K562 (cell line): ENCODE measurements around the gene ERP44. TPM values are rescaled to one million over a fixed set of nuclear protein-coding genes. Genes with fewer than 3 reads are reported as not detected.
"Not testable (repeated sequence)": the region's sequence is repeated elsewhere in the genome, so short reads cannot be mapped to it uniquely, and the experiment has no call there.

Source experiments
- ATAC-seq: fragments of 200-7000 bp; cut with Tn5 transposase; 3 replicates; pipeline ENCODE4 v1.9.1; 2020; ENCODE audit warnings: moderate library complexity
- BruUV-seq: library from RNA; stranded (reverse); fragments of 400-500 nt; replicated peaks from 2 replicates; lab custom pipeline; 2021; lab: Mats Ljungman, UMichigan
- CTCF ChIA-PET: fragments of 300-600 bp; formaldehyde crosslinking; extraction: SDS; loops from one replicate; lab custom pipeline; 2021; ENCODE audit warnings: low intra/inter-chr PET ratio; lab: Yijun Ruan, JAX
- POLR2A ChIA-PET: fragments of 300-600, 350-650 bp; sonication (Branson Sonifier 250); formaldehyde crosslinking; extraction: SDS; loops from one replicate; lab custom pipeline; 2021; ENCODE audit warnings: antibody characterized with exemption, inconsistent platforms; lab: Yijun Ruan, JAX
- DNase-seq, 4 experiments: peaks; one replicate each; pipeline versions ENCODE4 v3.0.0 to v3.0.0-alpha.2; 2011 to 2018; ENCODE audit warnings: low spot score in 3 of 4, mixed read lengths in 3 of 4; ENCODE audit errors: extremely low read depth in 1 of 4
- FAIRE-seq: peaks from 2 replicates; lab custom pipeline; 2011; peaks lifted over from hg19 to GRCh38; lab: Jason Lieb, UNC
- H2AFZ ChIP-seq: 2 replicates; pipeline ENCODE4 v1.6.0; 2011; ENCODE audit warnings: low read depth, low read length, control low read depth, inconsistent platforms
- H3K27ac ChIP-seq: fragments of 200-600 bp; 3 replicates; pipeline ENCODE4 v1.8.0; 2011; ENCODE audit warnings: low read depth, mild to moderate bottlenecking, control low read depth, inconsistent platforms, low read length, moderate library complexity, mixed read lengths; ENCODE audit errors: extremely low read depth
- H3K27me3 ChIP-seq, 2 experiments: fragments of 300-600 bp in 1 of 2; 2 replicates in 1 of 2; 3 replicates in 1 of 2; pipeline versions ENCODE4 v1.6.0 to v1.8.0; 2011; ENCODE audit warnings: inconsistent platforms in 2 of 2, low read length in 2 of 2, mild to moderate bottlenecking in 1 of 2, mixed read lengths in 1 of 2, moderate library complexity in 1 of 2; ENCODE audit not compliant: control insufficient read depth in 2 of 2, insufficient read depth in 2 of 2
- H3K36me3 ChIP-seq: fragments of 300-600 bp; 3 replicates; pipeline ENCODE4 v1.8.0; 2011; ENCODE audit warnings: mild to moderate bottlenecking, low read length, inconsistent platforms; ENCODE audit not compliant: control insufficient read depth, insufficient read depth
- H3K4me1 ChIP-seq, 2 experiments: fragments of 200-600 bp in 1 of 2; replicated peaks in 1 of 2; 2 replicates in 1 of 2; 3 replicates in 1 of 2; pipeline versions ENCODE4 v1.5.1 to v1.8.0; 2011; ENCODE audit warnings: inconsistent platforms in 2 of 2, low read length in 2 of 2, mild to moderate bottlenecking in 1 of 2, mixed read lengths in 1 of 2, moderate library complexity in 1 of 2; ENCODE audit not compliant: control insufficient read depth in 2 of 2, insufficient read depth in 2 of 2
- H3K4me2 ChIP-seq: 2 replicates; pipeline ENCODE4 v1.6.1; 2011; ENCODE audit warnings: low read length, control low read depth, inconsistent platforms, mixed read lengths; ENCODE audit not compliant: insufficient read depth
- H3K4me3 ChIP-seq: fragments of 200-600 bp; sonication (generic), shearing (Covaris generic); 2 replicates; pipeline ENCODE4 v1.5.1; 2016; ENCODE audit warnings: control low read depth, inconsistent platforms
- H3K79me2 ChIP-seq: fragments of 200-600 bp; 3 replicates; pipeline ENCODE4 v1.8.0; 2011; ENCODE audit warnings: low read length, inconsistent platforms; ENCODE audit not compliant: control insufficient read depth, insufficient read depth
- H3K9ac ChIP-seq, 2 experiments: 2 replicates each; pipeline versions ENCODE4 v1.6.0 to v1.6.1; 2011; ENCODE audit warnings: low read depth in 2 of 2, low read length in 2 of 2, control low read depth in 1 of 2, inconsistent platforms in 1 of 2, mild to moderate bottlenecking in 1 of 2, mixed read lengths in 1 of 2; ENCODE audit not compliant: insufficient read depth in 1 of 2
- H3K9me1 ChIP-seq: one replicate; pipeline ENCODE4 v1.6.0; 2011; ENCODE audit warnings: inconsistent platforms, mild to moderate bottlenecking, low read length, moderate library complexity; ENCODE audit not compliant: control insufficient read depth, insufficient read depth
- H3K9me3 ChIP-seq: replicated peaks from 2 replicates; pipeline ENCODE4 v1.5.1; 2011; ENCODE audit warnings: low read depth, low read length, inconsistent platforms; ENCODE audit not compliant: control insufficient read depth, insufficient read depth
- H4K20me1 ChIP-seq: replicated peaks from 2 replicates; pipeline ENCODE4 v1.6.1; 2011; ENCODE audit warnings: low read length, inconsistent platforms, mixed read lengths; ENCODE audit not compliant: control insufficient read depth, insufficient read depth
- CBFA2T2 ChIP-seq: fragments of 450-650 bp; conservative IDR thresholded peaks from 2 replicates; pipeline ENCODE4 v1.6.1; 2017; ENCODE audit warnings: mild to moderate bottlenecking
- CXXC5 ChIP-seq: fragments of 250-450 bp; sonication (Bioruptor Pico); IDR thresholded peaks from 2 replicates; pipeline ENCODE4 v1.8.0; 2022; ENCODE audit warnings: inconsistent platforms, mild to moderate bottlenecking, moderate library complexity
- FOSL1 ChIP-seq: fragments of 200-800 bp; sonication (Bioruptor generic); conservative IDR thresholded peaks from 2 replicates; pipeline ENCODE4 v1.6.1; 2016; ENCODE audit warnings: missing genetic modification characterization, missing compliant biosample characterization
- L3MBTL2 ChIP-seq: fragments of 450-650 bp; IDR thresholded peaks from 2 replicates; pipeline ENCODE4 v1.6.1; 2016; ENCODE audit warnings: mild to moderate bottlenecking, moderate library complexity
- MTA1 ChIP-seq: fragments of 450-650 bp; IDR thresholded peaks from 2 replicates; pipeline ENCODE4 v1.6.1; 2017; ENCODE audit warnings: borderline replicate concordance
- NCOR1 ChIP-seq: fragments of 450-650 bp; IDR thresholded peaks from 2 replicates; pipeline ENCODE4 v1.6.1; 2016; ENCODE audit warnings: mild to moderate bottlenecking, moderate library complexity
- PHB2 ChIP-seq: fragments of 450-650 bp; IDR thresholded peaks from 2 replicates; pipeline ENCODE4 v1.6.1; 2017; ENCODE audit warnings: low read depth
- SMAD4 ChIP-seq: fragments of 250-450 bp; sonication (Bioruptor Pico); conservative IDR thresholded peaks from 2 replicates; pipeline ENCODE4 v1.8.0; 2021; ENCODE audit warnings: inconsistent platforms, mild to moderate bottlenecking, moderate library complexity
- STAT5A ChIP-seq: IDR thresholded peaks from 2 replicates; pipeline ENCODE4 v1.6.1; 2012; ENCODE audit warnings: low read length, inconsistent platforms, borderline replicate concordance
- TRIM24 ChIP-seq, 2 experiments: fragments of 450-650 bp; IDR thresholded peaks; 2 replicates each; pipeline ENCODE4 v1.6.1; 2016
- ZNF766 ChIP-seq: fragments of 200-800 bp; sonication (Bioruptor generic); conservative IDR thresholded peaks from 2 replicates; pipeline ENCODE4 v1.6.1; 2016; ENCODE audit warnings: missing genetic modification characterization, missing compliant biosample characterization
- WGBS: fragments of 100-300 bp; shearing (Covaris generic); methylation state at CpG from one replicate; pipeline ENCODE4 v1.1.6; 2016; ENCODE audit warnings: low coverage, mixed read lengths; ENCODE audit not compliant: insufficient coverage; ENCODE audit errors: missing lambda C conversion rate; 5-methylcytosine and 5-hydroxymethylcytosine counted together
- in situ Hi-C: fragments of 300-500 bp; cut with MboI; formaldehyde crosslinking; loops from 4 replicates; pipeline ENCODE4 v1.15.0; 2018; ENCODE audit warnings: inconsistent platforms, mixed read lengths
- intact Hi-C: fragments of 100-400 bp; cut with micrococcal nuclease; formaldehyde crosslinking; loops from 2 replicates; pipeline ENCODE4 v1.14.2; 2022
- polyA plus RNA-seq, 8 experiments: library from polyadenylated mRNA; depleted of rRNA in 4 of 8; stranded (reverse) in 5 of 8; unstranded in 3 of 8; fragments of >200 nt; fragmentation: Nextera tagmentation in 2 of 8; fragmentation: Illumina TruSeq in 1 of 8; extraction: Ambion mirVana in 2 of 8; extraction: Trizol in 1 of 8; gene quantifications; 2 replicates each; pipeline versions ENCODE4 v1.2.1 to v1.2.3, GENCODE V29; 2011 to 2014; ENCODE audit warnings: inconsistent platforms in 1 of 8, missing spikeins in 1 of 8
- total RNA-seq, 7 experiments: library from RNA; depleted of rRNA in 6 of 7; stranded (reverse); fragments of >200 nt in 6 of 7; fragmentation: Illumina TruSeq in 2 of 7; extraction: Trizol in 2 of 7; gene quantifications; 2 replicates each; pipeline versions ENCODE4 v1.2.1 to v1.2.3, GENCODE V29; 2011 to 2021; ENCODE audit warnings: low replicate concordance in 1 of 7
- TF ChIP-seq, protein P1 (sequence below): fragments of 450-650 bp; IDR thresholded peaks from 2 replicates; pipeline ENCODE4 v1.6.1; 2016; ENCODE audit warnings: mild to moderate bottlenecking
- TF ChIP-seq, protein P2 (sequence below), 2 experiments: fragments of 450-650 bp; conservative IDR thresholded peaks; 2 replicates each; pipeline ENCODE4 v1.6.1; 2017; ENCODE audit warnings: mild to moderate bottlenecking in 2 of 2, moderate library complexity in 2 of 2

The ERP44 gene
- total and polyA plus RNA-seq, 9 of the 15 experiments (the other 6 are each of a cell fraction or from before 2014, with no cell fraction given) = 9.2 to 23.4 (median 13.6) TPM

DNA sequence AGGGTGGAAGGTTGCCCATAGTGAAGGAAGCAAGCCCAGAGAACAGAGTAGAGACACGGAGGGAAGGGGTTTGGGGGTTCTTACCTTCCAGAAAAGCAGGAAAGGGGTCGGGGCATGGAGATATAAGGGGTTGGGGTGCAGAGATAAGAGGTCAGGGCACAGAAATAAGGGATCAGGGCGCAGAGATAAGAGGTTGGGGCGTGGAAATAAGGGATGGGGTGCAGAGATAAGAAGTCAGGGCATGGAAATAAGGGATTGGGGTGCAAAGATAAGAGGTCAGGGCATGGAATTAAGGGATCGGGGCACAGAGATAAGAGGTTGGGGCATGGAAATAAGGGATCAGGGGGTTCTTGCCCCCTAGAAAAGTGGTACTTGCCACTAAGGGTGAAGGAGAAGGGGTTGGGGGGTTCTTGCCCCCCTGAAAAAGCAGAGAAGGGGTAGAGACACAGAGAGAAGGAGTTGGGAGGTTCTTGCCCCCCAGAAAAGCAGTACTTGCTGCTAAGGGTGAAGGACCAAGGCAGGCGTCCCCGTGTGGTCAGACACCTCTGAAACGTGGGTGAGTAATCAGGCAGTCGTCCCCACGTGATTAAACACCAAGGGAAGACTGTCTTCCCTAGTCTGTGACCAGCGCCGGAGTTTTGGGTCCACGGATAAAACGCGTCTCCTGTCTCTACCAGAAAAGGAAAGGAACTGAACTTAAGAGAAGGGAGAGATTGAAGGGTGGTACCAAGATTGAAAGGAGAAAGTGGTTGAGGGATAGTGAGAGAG lies 46.6 kb upstream of the ERP44 start (continued):
- TF ChIP-seq, protein P1, sequence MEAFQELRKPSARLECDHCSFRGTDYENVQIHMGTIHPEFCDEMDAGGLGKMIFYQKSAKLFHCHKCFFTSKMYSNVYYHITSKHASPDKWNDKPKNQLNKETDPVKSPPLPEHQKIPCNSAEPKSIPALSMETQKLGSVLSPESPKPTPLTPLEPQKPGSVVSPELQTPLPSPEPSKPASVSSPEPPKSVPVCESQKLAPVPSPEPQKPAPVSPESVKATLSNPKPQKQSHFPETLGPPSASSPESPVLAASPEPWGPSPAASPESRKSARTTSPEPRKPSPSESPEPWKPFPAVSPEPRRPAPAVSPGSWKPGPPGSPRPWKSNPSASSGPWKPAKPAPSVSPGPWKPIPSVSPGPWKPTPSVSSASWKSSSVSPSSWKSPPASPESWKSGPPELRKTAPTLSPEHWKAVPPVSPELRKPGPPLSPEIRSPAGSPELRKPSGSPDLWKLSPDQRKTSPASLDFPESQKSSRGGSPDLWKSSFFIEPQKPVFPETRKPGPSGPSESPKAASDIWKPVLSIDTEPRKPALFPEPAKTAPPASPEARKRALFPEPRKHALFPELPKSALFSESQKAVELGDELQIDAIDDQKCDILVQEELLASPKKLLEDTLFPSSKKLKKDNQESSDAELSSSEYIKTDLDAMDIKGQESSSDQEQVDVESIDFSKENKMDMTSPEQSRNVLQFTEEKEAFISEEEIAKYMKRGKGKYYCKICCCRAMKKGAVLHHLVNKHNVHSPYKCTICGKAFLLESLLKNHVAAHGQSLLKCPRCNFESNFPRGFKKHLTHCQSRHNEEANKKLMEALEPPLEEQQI = peak; percentile 52; the same call in 1 of the 2 replicates
- peak; percentile 96 for TF ChIP-seq CBFA2T2
- peak; percentile 74; the same call in 1 of the 2 replicates for TF ChIP-seq MTA1
- peak; percentile 96 for TF ChIP-seq NCOR1
- peak; percentile 41; the same call in 1 of the 2 replicates for TF ChIP-seq FOSL1 (tag)
- peak; percentile 15; the same call in 1 of the 2 replicates for TF ChIP-seq CXXC5 (CRISPR knock-in tag)
- TF ChIP-seq STAT5A = peak; percentile 40; the same call in 1 of the 2 replicates
- peak; percentile 87 to 93 for TF ChIP-seq TRIM24 (IDR thresholded peaks at IDR 0.05)
- peak; percentile 56; the same call in 1 of the 2 replicates for TF ChIP-seq ZNF766 (CRISPR knock-in tag)
- TF ChIP-seq, protein P2, sequence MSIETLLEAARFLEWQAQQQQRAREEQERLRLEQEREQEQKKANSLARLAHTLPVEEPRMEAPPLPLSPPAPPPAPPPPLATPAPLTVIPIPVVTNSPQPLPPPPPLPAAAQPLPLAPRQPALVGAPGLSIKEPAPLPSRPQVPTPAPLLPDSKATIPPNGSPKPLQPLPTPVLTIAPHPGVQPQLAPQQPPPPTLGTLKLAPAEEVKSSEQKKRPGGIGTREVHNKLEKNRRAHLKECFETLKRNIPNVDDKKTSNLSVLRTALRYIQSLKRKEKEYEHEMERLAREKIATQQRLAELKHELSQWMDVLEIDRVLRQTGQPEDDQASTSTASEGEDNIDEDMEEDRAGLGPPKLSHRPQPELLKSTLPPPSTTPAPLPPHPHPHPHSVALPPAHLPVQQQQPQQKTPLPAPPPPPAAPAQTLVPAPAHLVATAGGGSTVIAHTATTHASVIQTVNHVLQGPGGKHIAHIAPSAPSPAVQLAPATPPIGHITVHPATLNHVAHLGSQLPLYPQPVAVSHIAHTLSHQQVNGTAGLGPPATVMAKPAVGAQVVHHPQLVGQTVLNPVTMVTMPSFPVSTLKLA (conservative IDR thresholded peaks at IDR 0.05) = 0 out of 4 replicates have a peak, but pooled peaks of 1 of the 2 experiments have one; percentile 27
- 0 out of 2 replicates have a peak, but pooled peaks have one; percentile 17 for TF ChIP-seq SMAD4
- TF ChIP-seq L3MBTL2 = peak; percentile 41; the same call in 1 of the 2 replicates
- peak; percentile 91 for TF ChIP-seq PHB2

DNA sequence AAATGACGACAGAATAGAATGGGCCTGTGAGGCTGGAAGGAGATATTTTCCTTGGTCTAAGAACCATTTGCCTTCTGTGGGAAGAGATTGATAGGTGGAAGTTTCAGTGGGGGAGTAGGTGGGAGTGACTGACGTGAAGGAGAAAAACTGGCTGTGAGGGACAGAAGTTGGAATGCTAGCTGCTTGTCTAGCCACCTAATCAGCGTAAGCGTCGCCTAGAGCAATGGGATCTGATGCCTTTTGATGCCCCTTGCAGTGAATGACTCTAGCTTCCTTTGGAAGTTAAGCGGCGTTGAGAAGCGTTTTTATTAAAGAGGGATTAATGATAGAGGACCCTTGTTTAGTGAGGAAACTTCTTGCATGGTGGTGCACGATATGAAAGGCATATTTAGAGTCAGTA lies 43.1 kb upstream of the ERP44 start:
- POLR2A ChIA-PET = not testable (repeated sequence)

More for the DNA sequence above, 43.1 kb upstream of the ERP44 start:
- H3K36me3 ChIP-seq, H4K20me1 ChIP-seq, H3K79me2 ChIP-seq, H3K4me3 ChIP-seq, DNase-seq, H3K4me2 ChIP-seq, FAIRE-seq, H3K27ac ChIP-seq, CTCF ChIA-PET, H3K9ac ChIP-seq, ATAC-seq, H3K27me3 ChIP-seq, BruUV-seq, H2AFZ ChIP-seq, H3K9me1 ChIP-seq, H3K9me3 ChIP-seq: not testable (repeated sequence)
- H3K4me1 ChIP-seq = peaks cover 0 to 11% of the 10 kb centered on the region in 2 experiments; a peak in 3 of 5 replicates
- in situ Hi-C loops = loop anchor here (10.0 kb wide), 1 partner anchor 183 kb away; no protein-coding TSS in a partner anchor
- intact Hi-C loops = loop anchor here (10.0 kb wide), 1 partner anchor 317 kb away; the partner anchor contains the start of gene NR4A3
- 69% methylated on average over 8 of the region's 9 CpGs for WGBS
